GM21515 (cell line): ENCODE results near the gene RTN4R.
"Not testable (repeated sequence)": the region's sequence is repeated elsewhere in the genome, so short reads cannot be mapped to it uniquely, and the experiment has no call there.

Source experiments
- ATAC-seq: cut with Tn5 transposase; IDR thresholded peaks from one replicate; pipeline ENCODE4 v1.9.1; 2021; ENCODE audit not compliant: unreplicated experiment

Gene RTN4R

GRCh38 chr22:20272700-20273099, 4.6 kb upstream of the RTN4R start:
- ATAC-seq: no peak

- no peak for ATAC-seq
Measured at GRCh38 chr22:20272174-20272573, 4.1 kb upstream of the RTN4R start.

GRCh38 chr22:20271114-20271994, 3.2 kb upstream of the RTN4R start:
- ATAC-seq: no peak

GRCh38 chr22:20270190-20271113, 2.3 kb upstream of the RTN4R start:
- not testable (repeated sequence) for ATAC-seq

- not testable (repeated sequence) for ATAC-seq
Measured at GRCh38 chr22:20269673-20270072, 1.6 kb upstream of the RTN4R start.

- not testable (repeated sequence) for ATAC-seq
Measured at GRCh38 chr22:20269201-20269600, 1.1 kb upstream of the RTN4R start.

GRCh38 chr22:20267441-20268278, 458 bp downstream of the RTN4R start:
- no peak for ATAC-seq

- not testable (repeated sequence) for ATAC-seq
Measured at GRCh38 chr22:20266667-20267440, 1.3 kb downstream of the RTN4R start.

- ATAC-seq: not testable (repeated sequence)
Measured at GRCh38 chr22:20265772-20266666, 2.1 kb downstream of the RTN4R start.

GRCh38 chr22:20264614-20265452, 3.3 kb downstream of the RTN4R start:
- no peak for ATAC-seq

GRCh38 chr22:20263404-20264281, 4.5 kb downstream of the RTN4R start:
- not testable (repeated sequence) for ATAC-seq

GRCh38 chr22:20262582-20263147, 5.5 kb downstream of the RTN4R start:
- no peak for ATAC-seq

- no peak for ATAC-seq
Measured at GRCh38 chr22:20261848-20262581, 6.1 kb downstream of the RTN4R start.

- no peak for ATAC-seq
Measured at GRCh38 chr22:20260071-20260765, 7.9 kb downstream of the RTN4R start.

GRCh38 chr22:20259327-20259688, 8.8 kb downstream of the RTN4R start:
- no peak for ATAC-seq
